ENCODE data around the gene ARHGAP18. TPM values are rescaled to one million over a fixed set of nuclear protein-coding genes. Genes with fewer than 3 reads are reported as not detected.

ARHGAP18 gene
- total RNA-seq, 1 donor from 2014 or later: 24.5 TPM

DNA sequence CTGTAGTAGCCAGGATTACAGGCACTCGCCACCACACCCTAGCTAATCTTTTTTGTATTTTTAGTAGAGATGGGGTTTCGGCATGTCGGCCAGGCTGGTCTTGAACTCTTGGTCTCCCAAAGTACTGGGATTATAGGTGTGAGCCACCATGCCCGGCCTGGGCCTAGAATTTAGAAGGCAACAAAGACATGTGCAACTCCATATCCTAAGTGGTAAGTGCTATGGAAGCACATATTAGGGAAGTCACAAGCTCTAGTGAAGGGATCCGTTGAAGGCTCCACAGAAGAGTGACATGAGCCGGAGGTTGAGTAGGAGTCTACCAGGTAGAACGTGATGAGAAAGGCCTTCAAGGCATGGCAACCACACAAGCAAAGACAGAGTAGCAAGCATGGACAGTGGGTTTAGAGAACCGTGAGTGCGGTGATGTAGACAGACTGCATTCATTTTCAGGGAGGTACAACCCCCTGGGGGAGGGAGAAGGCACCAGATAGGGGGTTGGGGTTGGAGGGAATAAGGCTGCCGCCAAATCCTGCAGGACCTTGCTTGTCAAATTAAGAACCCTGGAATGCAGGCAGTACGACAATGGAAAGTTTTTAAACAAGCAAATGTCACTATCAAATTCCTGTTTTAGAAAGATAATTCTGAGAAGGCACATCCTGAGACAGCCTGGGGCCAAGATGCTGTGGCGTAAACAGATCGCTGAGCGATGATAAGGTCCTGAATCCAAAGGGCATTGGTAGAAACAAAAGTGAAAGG lies 50.2 kb downstream of the ARHGAP18 start:
- DNase-seq (ENCODE audit: low read depth): no peak
- TF ChIP-seq, protein P1, sequence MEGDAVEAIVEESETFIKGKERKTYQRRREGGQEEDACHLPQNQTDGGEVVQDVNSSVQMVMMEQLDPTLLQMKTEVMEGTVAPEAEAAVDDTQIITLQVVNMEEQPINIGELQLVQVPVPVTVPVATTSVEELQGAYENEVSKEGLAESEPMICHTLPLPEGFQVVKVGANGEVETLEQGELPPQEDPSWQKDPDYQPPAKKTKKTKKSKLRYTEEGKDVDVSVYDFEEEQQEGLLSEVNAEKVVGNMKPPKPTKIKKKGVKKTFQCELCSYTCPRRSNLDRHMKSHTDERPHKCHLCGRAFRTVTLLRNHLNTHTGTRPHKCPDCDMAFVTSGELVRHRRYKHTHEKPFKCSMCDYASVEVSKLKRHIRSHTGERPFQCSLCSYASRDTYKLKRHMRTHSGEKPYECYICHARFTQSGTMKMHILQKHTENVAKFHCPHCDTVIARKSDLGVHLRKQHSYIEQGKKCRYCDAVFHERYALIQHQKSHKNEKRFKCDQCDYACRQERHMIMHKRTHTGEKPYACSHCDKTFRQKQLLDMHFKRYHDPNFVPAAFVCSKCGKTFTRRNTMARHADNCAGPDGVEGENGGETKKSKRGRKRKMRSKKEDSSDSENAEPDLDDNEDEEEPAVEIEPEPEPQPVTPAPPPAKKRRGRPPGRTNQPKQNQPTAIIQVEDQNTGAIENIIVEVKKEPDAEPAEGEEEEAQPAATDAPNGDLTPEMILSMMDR (conservative IDR thresholded peaks at IDR 0.05; ENCODE audit: low read depth, low read length): no peak
- peak overlapping the region; percentile 32 for H3K4me3 ChIP-seq (ENCODE audit: low read depth, low read length)

DNA sequence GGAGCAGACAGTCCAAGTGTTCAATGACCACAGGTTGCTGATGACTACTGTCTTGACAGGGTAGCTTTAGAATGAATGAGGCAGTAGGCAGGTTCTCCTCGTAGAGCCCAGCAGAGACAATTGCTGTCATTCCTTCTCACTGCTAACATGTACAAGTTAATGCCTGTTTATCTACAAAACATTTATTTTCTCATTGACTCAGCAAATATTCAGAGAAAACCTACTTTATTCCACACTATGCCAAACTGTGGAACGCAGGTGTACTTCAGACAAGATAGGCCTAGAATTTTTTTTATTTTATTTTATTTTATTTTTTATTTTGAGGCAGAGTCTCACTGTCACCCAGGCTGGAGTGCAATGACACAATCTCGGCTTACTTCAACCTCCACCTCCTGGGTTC lies 50.8 kb downstream of the ARHGAP18 start:
- TF ChIP-seq, protein P1 (conservative IDR thresholded peaks at IDR 0.05; ENCODE audit: low read depth, low read length): no peak
- DNase-seq (ENCODE audit: low read depth): no peak
- no peak overlapping the region for H3K4me3 ChIP-seq (ENCODE audit: low read depth, low read length)

DNA sequence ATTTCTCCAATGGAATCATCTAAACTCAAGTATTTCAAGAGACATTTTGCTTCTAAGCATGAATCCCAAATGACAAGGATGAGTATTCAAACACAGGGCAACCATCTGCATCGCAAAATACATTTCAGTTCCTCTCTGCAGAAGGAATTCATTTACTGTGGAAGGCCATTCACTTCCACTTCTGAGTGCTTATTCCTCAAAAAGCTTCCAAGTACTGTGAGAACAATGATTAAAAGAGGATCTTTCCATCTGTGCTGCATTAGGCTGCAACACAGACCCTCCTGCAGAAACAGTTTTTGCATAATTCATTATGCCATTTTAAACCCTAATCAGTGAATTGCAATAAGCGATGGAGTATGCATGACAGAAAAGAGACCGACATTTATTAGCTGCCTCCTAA lies 52.5 kb downstream of the ARHGAP18 start:
- no peak overlapping the region for H3K4me3 ChIP-seq (ENCODE audit: low read depth, low read length)
- TF ChIP-seq, protein P1 (conservative IDR thresholded peaks at IDR 0.05; ENCODE audit: low read depth, low read length): no peak
- no peak for DNase-seq (ENCODE audit: low read depth)

DNA sequence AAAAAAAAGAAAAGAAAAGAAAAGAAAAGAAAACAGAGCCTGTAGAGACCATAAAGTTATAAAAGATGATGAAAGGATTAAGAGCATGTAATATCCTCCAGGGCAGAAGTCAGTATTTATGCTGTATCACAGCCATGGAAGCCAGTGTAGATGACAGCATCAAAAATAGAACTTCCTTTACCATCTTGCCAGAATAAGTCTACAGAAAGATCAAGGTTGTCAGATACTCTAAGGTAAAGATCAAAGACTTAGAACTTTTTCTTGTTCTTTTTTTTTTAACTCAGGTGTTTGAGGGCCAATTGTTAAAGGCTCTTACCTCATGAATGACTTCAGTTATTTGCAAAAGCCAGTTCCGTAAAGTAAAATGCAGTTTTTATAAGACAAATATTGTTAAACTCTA lies 54.6 kb downstream of the ARHGAP18 start:
- H3K4me3 ChIP-seq (ENCODE audit: low read depth, low read length): no peak overlapping the region
- TF ChIP-seq, protein P1 (conservative IDR thresholded peaks at IDR 0.05; ENCODE audit: low read depth, low read length): no peak
- no peak for DNase-seq (ENCODE audit: low read depth)

DNA sequence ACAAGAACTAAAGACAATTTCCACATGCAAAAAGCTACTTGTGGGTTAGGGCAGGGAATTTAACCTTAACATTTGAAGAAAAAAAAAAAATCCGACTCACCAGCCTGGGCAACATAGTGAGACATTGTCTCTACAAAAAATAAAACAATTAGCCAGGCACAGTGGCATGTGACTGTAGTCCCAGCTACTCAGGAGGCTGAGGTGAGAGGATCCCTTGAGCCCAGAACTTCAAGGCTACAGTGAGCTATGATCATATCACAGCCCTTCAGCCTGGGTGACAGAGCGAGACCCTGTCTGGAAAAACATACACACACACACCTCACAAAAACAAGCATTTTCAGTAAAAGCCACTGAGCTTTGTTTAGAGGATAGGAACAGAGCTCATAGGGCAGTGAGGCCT lies 56.2 kb downstream of the ARHGAP18 start:
- no peak for DNase-seq (ENCODE audit: low read depth)
- H3K4me3 ChIP-seq (ENCODE audit: low read depth, low read length): no peak overlapping the region
- TF ChIP-seq, protein P1 (conservative IDR thresholded peaks at IDR 0.05; ENCODE audit: low read depth, low read length): no peak

DNA sequence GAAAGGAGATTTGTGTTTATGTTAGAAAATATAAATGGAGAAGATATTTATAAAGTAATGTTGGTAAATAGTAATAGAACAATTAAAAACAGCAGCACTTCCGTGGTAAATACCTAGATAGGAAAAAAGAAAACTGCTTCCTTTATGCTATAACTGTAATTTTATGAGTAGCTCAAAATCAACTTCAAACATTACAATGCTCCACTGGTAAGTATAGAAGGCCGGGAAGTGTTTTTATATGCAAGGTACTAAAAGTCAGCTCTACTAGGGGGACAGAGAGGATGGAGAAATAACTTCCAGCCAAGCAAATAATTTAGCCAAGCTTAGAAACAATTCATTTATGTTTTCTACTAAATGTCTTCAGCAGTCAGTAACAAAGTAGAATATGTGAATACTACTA lies 56.7 kb downstream of the ARHGAP18 start:
- TF ChIP-seq, protein P1 (conservative IDR thresholded peaks at IDR 0.05; ENCODE audit: low read depth, low read length): no peak
- no peak for DNase-seq (ENCODE audit: low read depth)
- no peak overlapping the region for H3K4me3 ChIP-seq (ENCODE audit: low read depth, low read length)

DNA sequence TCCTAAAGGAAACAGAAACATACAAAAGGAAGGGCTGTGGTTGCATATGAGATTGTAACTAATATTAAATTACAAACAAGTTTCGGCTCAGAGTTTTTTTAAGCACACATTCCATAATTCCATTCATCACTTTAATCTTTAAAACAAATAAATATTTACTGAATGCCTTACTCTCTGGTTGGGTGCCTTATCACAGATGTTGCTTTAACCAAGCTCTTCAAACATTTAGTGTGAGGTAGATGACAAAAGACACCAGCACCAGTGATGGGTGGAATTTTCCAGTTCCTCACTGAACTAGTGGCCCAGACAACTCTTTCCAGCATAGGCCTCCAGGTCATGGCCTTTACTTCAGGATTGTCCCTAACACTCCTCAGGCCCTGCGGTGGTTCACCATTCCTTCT lies 58.7 kb downstream of the ARHGAP18 start:
- TF ChIP-seq, protein P1 (conservative IDR thresholded peaks at IDR 0.05; ENCODE audit: low read depth, low read length): no peak
- no peak for DNase-seq (ENCODE audit: low read depth)
- H3K4me3 ChIP-seq (ENCODE audit: low read depth, low read length): no peak overlapping the region

Measured in epithelial cell of proximal tubule (primary cell).